Measurements from ENCODE around the gene PAK3.
A peak's percentile ranks its signal among the peaks of the same experiment; 100 is the strongest.

PAK3 gene

GRCh38 chrX:111131572-111131971 lies 35.6 kb downstream of the PAK3 start:
- no peak for DNase-seq

DNA sequence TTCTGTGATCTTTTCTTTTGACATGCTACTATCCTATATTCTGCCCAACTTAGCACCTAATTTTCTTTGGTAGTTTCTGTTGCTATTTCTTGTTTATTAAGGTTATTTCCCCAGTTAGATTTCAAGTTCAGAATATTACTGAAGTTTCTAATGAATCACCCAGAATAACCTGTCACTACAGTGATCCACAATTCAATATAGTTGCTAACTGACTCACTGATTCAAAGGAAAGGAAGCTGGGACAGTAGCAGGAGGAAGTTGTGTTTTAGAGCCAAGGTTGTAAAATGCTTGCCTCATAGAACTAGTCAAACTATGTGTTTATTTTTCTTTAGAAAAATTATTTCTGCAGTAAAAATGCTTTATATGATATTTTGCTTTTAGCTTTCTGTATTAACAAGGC lies 37.4 kb downstream of the PAK3 start:
- no peak for DNase-seq

- no peak for DNase-seq
Observed at GRCh38 chrX:111145878-111146277, 49.9 kb downstream of the PAK3 start.

DNA sequence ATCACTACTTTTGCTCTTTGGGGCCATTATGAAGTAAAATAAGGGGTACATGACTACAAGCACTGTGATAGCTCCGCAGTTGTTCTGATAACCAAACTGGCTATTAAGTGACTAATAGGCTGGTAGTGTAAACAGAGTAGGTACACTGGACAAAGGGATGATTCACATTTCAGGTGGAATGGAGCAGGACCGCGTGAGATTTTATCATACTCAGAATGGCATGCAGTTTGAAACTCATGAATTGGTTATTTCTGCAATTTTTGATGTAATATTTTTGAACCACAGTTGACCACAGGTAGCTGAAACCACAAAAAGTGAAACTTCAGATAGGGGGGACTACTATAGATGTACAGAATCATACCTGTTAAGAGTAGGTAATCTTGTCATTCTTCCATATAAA lies 55.8 kb downstream of the PAK3 start:
- DNase-seq: no peak

GRCh38 chrX:111159232-111159631 lies 63.2 kb downstream of the PAK3 start:
- no peak for DNase-seq

- DNase-seq: no peak
Observed at GRCh38 chrX:111164728-111165127, 68.7 kb downstream of the PAK3 start.

DNA sequence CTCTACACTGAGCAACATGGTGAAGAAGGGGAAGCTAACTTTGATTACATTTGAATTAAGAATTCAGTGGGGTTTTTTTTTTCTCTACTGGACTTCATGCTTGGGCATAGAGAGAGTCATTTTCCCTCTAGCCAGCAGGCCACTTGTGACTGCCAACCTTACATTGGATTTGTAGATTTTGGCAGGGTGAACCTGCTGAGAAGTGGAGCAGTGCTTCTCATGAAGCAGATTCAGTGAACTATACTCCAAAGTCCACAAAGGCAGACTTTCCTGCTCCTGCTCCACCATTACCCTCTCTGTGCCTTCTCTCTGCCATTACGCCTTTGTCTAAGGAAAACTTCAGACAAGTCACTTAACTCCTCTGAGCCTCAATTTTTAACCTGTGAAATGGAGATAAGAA lies 69.9 kb downstream of the PAK3 start:
- no peak for DNase-seq

GRCh38 chrX:111167334-111167733 lies 71.3 kb downstream of the PAK3 start:
- DNase-seq: no peak

DNA sequence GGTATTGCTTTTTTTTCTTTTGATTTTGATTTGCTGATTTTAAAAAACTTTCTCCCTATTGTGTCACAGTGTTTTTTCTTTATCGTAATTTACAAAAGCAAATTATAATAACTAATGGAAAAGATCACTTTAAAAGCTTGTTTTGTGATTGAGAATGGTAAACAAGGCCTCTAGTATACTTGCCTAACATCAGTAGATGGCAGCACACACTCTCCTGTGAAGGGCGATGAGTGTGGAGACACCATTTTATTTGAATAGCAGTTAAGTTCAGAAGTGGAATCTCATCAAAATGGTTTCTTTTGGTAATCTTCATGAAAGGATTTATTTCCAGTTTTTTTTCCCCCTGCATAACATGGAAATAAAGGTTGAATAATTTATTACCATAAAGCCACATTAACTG lies 72.3 kb downstream of the PAK3 start:
- peak in 7 of 56 donors; percentile 0 to 44 (median 1) for DNase-seq

DNA sequence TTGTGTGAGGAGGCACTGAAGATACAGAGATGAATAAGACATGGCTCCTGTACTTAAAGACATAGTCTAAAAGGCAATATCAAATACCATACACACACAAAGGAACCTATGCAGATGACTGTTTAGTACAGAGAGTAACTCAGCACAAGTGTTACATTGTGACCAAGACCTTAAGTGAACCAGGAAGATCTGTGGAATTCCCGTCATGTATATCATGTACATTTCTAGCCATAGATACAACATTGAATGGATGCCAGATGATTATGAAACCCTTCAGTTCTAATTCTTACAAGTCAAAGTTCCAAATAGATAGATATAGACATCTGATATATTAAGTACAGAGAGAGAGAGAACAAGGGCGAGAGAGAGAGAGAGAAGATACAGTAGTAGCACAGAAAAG lies 73.2 kb downstream of the PAK3 start:
- no peak for DNase-seq

DNA sequence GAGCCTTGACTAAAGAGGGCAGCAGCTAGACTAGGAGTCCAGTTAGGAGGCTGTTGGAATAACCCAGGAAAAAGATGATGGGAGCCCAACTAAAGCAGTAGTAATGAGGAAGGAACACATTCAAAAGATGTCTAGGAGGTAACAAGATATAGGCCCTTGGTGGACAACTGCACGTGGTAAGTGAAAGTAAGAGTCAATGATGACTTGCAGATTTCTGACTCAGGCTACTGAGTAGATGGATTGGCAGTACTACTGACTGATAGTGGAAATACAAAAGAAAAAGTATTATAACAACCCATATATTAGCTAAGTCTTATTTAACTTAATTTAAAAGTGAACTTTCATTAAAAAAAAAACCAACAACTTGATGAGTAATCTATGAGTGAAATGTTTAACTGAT lies 74.0 kb downstream of the PAK3 start:
- DNase-seq: no peak

GRCh38 chrX:111180750-111181240 lies 84.8 kb downstream of the PAK3 start:
- no peak for DNase-seq

GRCh38 chrX:111181951-111182350 lies 86.0 kb downstream of the PAK3 start:
- DNase-seq: no peak

DNA sequence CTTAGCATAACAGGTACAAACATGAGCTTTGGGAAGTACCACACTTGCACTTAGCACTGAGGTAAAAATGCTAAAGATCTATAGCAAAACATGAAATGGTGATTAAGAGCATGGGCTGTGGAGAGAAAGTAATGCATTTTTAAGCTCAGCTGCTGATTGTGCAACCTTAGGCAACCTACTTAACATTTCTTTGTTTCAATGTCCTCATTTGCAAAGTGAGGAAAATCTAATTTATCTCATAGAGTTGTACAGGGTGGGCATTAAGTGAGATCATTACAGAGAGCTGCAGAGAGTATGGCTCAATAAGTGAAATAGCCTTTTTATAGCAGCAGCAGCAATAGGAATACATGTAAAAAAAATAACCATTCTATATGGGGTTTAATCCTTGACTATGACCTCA lies 87.0 kb downstream of the PAK3 start:
- no peak for DNase-seq

DNA sequence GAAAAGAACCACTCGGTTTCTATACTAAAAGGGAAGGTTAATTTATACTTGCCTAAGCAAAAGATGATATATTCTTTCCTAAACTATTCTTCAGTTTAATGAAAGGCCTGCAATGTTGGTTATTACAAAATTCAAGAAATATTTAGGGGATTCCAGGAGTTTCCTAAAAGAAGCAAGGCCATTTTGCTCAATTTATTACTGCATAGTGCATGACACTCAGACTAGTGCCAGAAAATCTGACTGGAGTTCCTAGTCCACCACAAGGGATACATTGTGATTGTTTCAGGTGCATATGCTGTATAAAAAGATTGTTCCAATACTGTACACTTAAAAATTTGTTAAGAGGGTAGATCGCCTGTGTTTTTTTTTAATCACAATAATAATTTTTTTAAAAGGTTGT lies 95.6 kb downstream of the PAK3 start:
- no peak for DNase-seq

GRCh38 chrX:111199505-111199904 lies 103.5 kb downstream of the PAK3 start:
- no peak for DNase-seq

DNA sequence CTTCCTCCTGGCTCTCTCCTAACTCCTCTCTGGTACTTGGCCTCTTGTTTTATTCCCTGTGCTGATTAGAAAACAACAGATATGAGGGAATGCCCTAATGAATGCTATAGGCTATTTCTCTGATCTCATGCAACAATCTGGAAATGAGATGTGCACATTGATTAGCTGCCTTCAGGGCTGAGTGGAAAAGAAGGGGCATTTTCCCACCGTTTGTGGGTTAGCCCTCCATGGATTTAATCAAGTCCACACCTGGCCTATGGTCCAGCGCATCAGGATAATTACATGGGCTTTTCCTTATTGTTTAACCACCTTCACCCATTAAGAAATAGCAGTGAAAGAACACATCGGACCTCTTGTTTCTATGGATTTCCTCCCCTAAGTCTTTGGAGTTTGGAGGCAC lies 104.3 kb downstream of the PAK3 start:
- DNase-seq: no peak

DNA sequence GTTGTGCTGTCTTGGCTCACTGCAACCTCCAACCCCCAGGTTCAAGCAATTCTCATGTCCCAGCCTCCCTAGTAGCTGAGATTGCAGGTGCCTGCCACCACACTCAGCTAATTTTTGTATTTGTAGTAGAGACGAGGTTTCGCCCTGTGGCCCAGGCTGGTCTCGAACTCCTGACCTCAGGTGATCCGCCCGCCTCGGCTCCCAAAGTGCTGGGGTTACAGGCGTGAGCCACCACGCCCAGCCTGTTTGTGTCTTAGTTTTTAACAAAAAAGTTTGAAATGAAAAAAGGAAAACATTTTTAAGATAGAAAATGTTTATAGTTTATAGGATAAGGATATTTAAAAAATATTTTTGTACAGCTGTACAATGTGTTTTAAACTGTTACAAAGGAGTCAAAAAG lies 111.9 kb downstream of the PAK3 start:
- DNase-seq: no peak

DNA sequence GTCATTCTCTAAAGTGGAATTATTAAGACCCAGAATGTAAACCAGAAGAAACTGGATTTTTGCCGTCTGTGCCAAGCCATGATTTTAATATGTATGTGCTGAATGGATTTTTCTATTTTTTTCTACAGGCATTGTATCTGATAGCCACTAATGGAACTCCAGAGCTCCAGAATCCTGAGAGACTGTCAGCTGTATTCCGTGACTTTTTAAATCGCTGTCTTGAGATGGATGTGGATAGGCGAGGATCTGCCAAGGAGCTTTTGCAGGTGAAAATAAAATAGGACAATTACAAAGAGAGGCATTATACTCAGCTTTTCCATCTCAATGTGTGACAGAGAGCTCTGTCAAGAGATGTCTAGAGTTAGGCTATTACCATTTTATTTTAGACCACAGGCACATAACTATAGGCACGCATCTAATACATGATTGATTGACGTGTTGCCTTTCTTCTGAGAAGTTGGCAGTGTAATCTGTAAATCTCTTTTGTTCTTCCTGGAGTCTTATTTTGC lies 120.4 kb downstream of the PAK3 start:
- DNase-seq: no peak

DNA sequence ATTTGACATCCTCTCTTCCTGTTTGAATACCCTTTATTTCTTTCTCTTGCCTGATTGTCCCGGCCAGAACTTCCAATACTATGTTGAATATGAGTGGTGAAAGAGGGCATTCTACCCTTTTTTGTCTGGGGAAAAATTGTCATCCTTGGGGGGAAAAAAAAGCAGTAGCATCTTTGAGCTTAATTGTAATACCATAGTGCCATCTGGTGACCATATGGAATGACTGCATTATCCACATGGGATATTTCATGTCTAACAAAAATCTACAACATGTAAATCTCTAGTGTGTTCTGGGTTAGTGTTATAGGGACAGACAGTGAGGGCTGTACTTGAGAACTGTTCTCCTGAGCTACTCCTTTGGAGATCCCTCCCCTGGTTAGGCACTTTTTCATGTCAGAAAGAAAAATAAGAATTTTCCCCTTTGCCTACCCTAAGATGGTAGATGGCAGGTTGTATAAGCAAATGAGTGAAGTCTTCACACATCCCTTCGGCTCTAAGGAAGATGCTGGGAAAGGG lies 148.3 kb downstream of the PAK3 start:
- no peak for DNase-seq

DNA sequence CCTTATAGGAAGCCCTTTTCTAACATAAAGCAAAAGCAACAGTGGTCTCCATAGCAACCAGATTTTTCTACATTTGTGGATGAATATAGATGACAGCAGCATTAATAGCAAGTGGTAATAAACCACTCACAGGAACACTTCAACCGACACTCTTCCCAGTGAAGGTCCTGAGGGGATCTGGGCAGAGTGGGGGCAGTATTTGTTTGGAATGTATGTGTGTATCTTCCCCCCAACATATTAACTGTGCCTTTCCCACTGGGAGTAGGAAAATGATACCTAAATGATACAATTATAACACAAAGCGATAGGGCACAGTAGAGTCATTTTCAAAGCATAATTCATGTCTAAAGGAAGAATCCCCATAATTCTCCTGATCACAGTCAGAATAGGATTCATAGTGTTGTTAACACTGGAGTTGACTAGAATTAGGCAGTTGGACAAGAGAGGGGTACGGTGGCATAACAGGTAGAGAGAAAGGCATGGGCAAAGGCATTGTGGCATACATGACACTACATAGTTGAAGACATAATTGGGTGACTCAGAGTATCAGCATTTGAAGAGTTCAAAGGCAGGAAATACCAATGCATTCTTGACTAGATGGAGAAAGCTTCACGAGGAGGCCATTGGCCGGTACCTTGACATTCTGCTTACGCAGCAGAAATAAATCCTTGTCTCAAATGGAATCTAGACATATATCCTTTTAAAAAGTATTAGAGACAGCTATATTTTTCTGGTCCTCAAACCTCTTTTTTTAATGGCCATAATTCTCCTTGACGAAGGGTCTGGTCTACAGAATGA lies 159.1 kb downstream of the PAK3 start:
- DNase-seq: no peak

DNA sequence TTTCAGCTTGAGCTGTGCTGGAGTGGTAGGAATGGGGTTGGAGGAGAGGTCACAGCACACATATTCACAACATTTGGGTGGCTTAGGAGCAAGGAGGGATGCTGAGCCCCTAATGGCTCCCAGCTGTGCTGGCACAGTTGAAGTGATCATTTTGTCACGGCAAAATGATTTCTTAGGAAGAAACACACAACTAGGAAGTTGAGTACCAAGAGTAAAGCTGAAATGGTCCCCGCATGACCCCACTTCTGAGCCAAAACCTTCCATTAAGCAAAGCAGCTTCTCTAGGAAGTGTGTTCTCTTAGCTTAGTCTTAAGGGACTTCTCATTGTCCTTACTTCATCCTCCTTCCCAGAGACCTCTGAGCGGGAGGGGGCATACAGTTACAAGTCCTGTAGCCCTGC lies 161.7 kb downstream of the PAK3 start:
- no peak for DNase-seq

- DNase-seq: no peak
Observed at GRCh38 chrX:111259559-111259958, 163.6 kb downstream of the PAK3 start.

All from amygdala (tissue), 56 donors.